ENCODE measurements around the gene PROSER2. TPM values are rescaled to one million over a fixed set of nuclear protein-coding genes. Genes with fewer than 3 reads are reported as not detected.

The PROSER2 gene
- total RNA-seq, 1 donor from 2014 or later, result 47.6 TPM

DNA sequence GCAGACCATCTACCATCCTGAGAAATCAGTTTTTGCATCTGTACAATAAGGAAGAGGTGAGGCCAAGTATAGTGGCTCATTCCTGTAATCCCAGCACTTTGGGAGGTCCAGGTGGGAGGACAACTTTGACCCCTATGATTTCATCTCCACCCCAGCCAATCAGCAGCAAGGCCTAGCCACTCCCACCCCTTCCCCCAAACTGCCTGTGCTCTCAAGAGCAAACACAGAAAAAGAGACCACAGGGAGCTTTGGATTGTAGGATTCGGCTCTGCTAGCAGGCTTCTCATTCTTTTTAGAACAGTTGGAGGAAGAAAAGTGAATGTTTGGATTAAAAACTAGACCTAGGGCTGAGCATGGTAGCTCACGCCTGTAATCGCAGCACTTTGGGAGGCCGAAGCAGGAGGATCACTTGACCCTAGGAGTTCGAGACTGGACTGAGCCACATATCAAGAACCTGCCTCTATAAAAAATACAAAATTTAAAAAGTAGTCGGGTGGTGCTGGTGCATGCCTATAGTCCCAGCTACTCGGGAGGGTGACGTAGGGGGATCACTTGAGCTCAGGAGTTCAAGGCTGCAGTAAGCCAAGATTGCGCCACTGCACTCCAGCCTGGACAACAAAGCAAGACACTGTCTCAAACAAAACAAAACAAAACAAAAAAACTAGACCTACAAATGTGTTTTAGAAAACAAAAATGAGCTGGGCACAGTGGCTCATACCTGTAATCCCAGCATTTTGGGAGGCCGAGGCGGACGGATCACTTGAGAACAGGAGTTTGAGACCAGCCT, 25.1 kb upstream of the PROSER2 start:
- no peak for DNase-seq (ENCODE audit: low read depth)
- Histone ChIP-seq H3K27me3 (ENCODE audit: control insufficient read depth, insufficient read depth, low read length) (no peaks in the 10 kb centered on the region), H3K36me3 (ENCODE audit: control insufficient read depth, insufficient read depth, low read length) (no peaks in the 10 kb centered on the region), H3K4me3 (ENCODE audit: low read depth, low read length) (no peak overlapping the region)
- TF ChIP-seq, protein P1, sequence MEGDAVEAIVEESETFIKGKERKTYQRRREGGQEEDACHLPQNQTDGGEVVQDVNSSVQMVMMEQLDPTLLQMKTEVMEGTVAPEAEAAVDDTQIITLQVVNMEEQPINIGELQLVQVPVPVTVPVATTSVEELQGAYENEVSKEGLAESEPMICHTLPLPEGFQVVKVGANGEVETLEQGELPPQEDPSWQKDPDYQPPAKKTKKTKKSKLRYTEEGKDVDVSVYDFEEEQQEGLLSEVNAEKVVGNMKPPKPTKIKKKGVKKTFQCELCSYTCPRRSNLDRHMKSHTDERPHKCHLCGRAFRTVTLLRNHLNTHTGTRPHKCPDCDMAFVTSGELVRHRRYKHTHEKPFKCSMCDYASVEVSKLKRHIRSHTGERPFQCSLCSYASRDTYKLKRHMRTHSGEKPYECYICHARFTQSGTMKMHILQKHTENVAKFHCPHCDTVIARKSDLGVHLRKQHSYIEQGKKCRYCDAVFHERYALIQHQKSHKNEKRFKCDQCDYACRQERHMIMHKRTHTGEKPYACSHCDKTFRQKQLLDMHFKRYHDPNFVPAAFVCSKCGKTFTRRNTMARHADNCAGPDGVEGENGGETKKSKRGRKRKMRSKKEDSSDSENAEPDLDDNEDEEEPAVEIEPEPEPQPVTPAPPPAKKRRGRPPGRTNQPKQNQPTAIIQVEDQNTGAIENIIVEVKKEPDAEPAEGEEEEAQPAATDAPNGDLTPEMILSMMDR (IDR thresholded peaks at IDR 0.05; ENCODE audit: insufficient read depth, low read length, poor library complexity, severe bottlenecking), result no peak

DNA sequence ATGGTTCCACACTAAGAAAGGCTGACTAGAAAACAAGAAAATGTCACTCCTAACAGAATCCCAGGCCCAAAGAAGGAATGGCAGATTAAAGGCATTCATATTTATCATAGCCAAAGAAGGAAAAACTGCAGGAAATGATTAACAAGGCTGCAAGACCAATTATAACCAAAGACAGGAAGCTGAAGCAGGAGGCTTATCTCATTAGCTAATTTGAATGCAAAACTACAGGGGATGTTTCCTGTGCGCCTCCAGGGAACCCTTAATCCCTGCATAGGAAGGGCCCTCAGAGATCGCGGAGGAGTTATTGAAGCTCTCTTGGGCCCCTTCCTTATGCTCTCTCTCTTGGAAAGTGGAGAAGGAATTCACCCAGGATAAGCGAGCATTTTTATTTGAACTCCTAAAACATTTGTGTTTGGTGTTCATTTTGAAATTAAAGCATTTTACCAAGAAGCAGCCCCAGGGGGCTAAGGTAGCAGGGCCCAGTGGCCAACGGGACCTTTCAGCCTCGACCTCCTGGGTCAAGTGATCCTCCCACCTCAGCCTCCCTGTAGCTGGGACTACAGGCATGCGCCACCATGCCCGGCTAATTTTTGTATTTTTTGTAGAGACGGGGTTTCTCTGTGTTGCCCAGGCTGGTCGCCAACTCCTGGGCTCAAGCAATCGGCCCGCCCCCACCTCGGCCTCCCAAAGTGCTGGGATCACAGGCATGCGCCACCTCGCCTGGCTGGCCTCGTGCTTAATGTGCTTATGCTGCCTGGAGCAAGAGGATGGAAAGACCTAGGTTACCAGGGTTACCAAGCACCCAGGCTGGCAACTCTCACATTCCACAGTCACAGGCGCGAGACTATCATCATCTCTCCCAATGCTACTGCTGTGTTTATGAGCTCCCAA, 24.1 kb upstream of the PROSER2 start:
- TF ChIP-seq, protein P1 (IDR thresholded peaks at IDR 0.05; ENCODE audit: insufficient read depth, low read length, poor library complexity, severe bottlenecking), result no peak
- H3K27me3 ChIP-seq (ENCODE audit: control insufficient read depth, insufficient read depth, low read length), result no peaks in the 10 kb centered on the region
- no peak overlapping the region for H3K4me3 ChIP-seq (ENCODE audit: low read depth, low read length)
- peak; percentile 50 for DNase-seq (ENCODE audit: low read depth)
- H3K36me3 ChIP-seq (ENCODE audit: control insufficient read depth, insufficient read depth, low read length), result no peaks in the 10 kb centered on the region

DNA sequence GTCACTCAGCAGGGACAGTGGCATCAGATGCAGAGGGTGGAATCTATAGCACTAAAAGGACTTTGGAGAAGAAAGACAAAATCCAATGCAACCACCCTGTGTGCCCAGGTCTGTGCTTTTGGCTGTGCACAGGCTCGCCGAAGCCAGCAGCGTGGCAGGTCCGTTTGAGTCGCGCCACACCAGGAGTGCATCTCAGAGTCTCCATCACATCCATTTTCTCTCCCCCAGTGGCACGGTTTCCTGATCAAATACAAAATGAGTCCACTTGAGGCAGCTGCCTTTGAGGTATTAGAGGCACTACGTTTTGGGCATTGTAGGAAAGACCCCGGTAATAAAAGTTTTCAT, 23.4 kb upstream of the PROSER2 start:
- TF ChIP-seq, protein P1 (IDR thresholded peaks at IDR 0.05; ENCODE audit: insufficient read depth, low read length, poor library complexity, severe bottlenecking), result no peak
- no peak for DNase-seq (ENCODE audit: low read depth)
- Histone ChIP-seq H3K36me3 (ENCODE audit: control insufficient read depth, insufficient read depth, low read length) (no peaks in the 10 kb centered on the region), H3K4me3 (ENCODE audit: low read depth, low read length) (no peak overlapping the region), H3K27me3 (ENCODE audit: control insufficient read depth, insufficient read depth, low read length) (no peaks in the 10 kb centered on the region)

DNA sequence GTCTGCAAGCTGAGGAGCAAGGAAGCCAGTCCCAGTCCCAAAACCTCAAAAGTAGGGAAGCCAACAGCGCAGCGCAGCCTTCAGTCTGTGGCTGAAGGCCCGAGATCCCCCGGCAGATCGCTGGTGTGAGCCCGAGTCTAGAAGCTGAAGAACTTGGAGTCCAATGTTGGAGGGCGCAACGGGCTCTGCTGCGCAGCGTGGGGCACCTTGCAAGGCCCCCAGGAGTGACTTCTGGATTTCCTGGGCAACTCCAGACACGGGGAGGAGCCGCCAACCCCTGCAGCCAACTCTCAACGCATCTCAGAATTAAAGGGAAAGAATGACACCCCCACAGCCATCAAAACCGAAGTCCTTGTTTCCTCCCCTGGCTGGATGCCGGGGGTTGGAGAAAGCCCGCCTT, 18.8 kb upstream of the PROSER2 start:
- H3K4me3 ChIP-seq (ENCODE audit: low read depth, low read length), result no peak overlapping the region
- TF ChIP-seq, protein P1 (IDR thresholded peaks at IDR 0.05; ENCODE audit: insufficient read depth, low read length, poor library complexity, severe bottlenecking), result no peak
- no peaks in the 10 kb centered on the region for H3K36me3 ChIP-seq (ENCODE audit: control insufficient read depth, insufficient read depth, low read length)
- DNase-seq (ENCODE audit: low read depth), result no peak
- H3K27me3 ChIP-seq (ENCODE audit: control insufficient read depth, insufficient read depth, low read length), result no peaks in the 10 kb centered on the region

DNA sequence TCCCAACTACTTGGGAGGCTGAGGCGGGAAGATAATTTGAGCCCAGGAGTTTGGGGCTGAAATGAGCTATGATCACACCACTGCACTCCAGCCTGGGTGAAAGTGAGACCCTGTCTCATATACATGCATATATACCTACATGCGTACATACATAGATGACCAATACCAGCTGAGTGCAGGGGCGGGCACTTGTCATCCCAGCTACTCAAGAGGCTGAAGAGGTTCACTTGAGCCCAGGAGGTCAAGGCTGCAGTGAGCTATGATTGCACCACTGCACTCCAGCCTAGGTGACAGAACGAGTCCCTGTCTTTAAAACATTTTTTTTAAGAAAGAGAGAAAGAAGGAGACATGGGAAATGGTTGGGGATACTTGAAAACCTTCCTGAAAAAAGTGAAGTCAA, 17.4 kb upstream of the PROSER2 start:
- no peaks in the 10 kb centered on the region for H3K27me3 ChIP-seq (ENCODE audit: control insufficient read depth, insufficient read depth, low read length)
- H3K36me3 ChIP-seq (ENCODE audit: control insufficient read depth, insufficient read depth, low read length), result no peaks in the 10 kb centered on the region
- no peak overlapping the region for H3K4me3 ChIP-seq (ENCODE audit: low read depth, low read length)
- DNase-seq (ENCODE audit: low read depth), result no peak
- TF ChIP-seq, protein P1 (IDR thresholded peaks at IDR 0.05; ENCODE audit: insufficient read depth, low read length, poor library complexity, severe bottlenecking), result no peak

Data from kidney epithelial cell (primary cell).